Measurements from ENCODE around the gene ARFGAP1. TPM values are rescaled to one million over a fixed set of nuclear protein-coding genes. Genes with fewer than 3 reads are reported as not detected.

ARFGAP1 gene
- total RNA-seq = 45.1 and 49.0 TPM in 2 replicates

GRCh38 chr20:63272105-63273058 lies at the start of gene ARFGAP1:
Gene ARFGAP1 (plus strand): TSS chr20:63272813. CDS start chr20:63275581, 2,768 bp downstream.

DNA sequence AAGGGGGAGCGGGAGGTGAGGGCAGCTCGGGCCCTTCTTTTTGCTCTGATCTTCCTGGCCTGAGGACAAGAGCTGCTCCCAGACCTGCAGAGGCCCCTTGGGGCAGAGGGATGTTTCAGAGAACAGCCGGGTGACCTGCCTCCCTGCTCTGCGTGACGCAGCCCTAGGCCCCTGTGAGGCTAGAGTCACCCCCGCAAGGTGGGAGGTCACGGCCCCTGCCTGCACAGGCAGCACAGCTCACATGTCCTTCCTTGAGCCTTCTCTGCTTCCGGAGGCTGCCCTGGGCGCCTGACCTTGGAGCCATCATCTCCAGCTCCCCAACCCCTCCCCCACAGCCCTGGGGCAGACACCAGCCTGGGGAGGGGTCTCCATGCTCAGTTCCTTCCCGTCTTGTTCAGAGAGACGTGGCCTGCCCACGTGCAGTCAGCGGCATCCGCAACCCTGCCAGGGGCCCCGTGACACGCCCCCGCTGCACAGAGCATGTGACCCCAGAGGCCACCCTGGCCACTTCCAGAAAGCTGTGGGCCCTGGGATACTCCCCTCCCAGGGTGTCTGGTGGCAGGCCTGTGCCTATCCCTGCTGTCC lies 37.1 kb upstream of the ARFGAP1 start, which contains the start of gene BIRC7:
BIRC7 (plus strand) TSS at position 507 of the 585 bp plus-strand sequence. CDS start 192 bp downstream, outside the sequence.

DNA sequence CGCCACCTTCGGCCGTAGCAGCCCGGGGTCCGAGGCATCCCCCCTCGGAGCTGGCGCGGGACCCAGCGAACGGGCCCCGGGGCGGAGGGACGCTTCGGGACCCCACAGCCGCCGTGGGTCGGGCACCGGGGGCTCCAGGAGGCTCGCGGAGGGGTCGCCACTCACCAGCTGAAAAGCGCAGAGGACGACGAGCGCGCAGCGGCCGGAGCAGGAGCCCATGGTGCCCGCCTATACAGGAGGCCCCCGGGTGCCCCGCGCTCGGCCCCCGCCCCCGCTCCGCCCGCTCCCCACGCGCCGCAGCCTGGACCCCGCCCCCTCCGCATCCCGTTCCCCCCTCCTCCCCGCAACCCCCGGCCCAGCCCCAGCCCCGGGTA lies 18.4 kb upstream of the ARFGAP1 start, which contains the start of gene NKAIN4:
NKAIN4 (minus strand) TSS at position 232 of the 374 bp plus-strand sequence; CDS start at position 219, 13 bp downstream.

DNA sequence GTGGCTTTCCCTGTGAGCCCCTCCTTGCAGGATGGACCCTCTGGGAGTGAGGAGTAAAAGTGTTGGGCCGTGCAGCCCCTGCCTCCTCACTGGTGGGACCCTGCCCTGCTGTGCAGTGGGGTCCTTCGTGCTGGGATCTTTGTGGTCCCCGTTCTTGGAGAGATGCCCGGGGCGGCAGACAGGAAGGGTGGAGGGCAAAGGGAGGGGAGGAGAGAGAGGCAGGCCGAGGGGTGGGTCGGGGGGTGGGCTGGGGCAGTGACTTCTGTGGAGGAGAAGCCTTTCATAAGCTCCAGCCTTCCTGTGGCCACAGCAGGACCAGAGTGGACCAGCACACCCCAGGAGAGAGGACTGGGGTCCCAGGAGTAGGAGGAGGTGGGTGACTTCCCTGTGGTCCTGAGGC lies 20.3 kb downstream of the ARFGAP1 start, which contains the start of gene COL20A1:
COL20A1 (plus strand) TSS at position 283 of the 400 bp plus-strand sequence. CDS start 1,922 bp downstream, outside the sequence.

Other genes with a start within 250 kb of the ARFGAP1 start
- gene YTHDF1, start 56.7 kb upstream of the ARFGAP1 start, total RNA-seq = 28.4 and 47.5 TPM in 2 replicates
- gene BIRC7, start 36.9 kb upstream of the ARFGAP1 start, total RNA-seq = not detected in 2 replicates
- 2.7 TPM in 1 of 2 replicates, not detected in the other for gene NKAIN4, start 18.4 kb upstream of the ARFGAP1 start, total RNA-seq
- under 0.01 and 0.07 TPM in 2 replicates for gene COL20A1, start 20.4 kb downstream of the ARFGAP1 start, total RNA-seq
- gene CHRNA4, start 88.5 kb downstream of the ARFGAP1 start, total RNA-seq = not detected in 2 replicates
- under 0.01 TPM in 1 of 2 replicates, not detected in the other for gene KCNQ2, start 199.8 kb downstream of the ARFGAP1 start, total RNA-seq
- 1.0 and 1.4 TPM in 2 replicates for gene EEF1A2, start 226.3 kb downstream of the ARFGAP1 start, total RNA-seq
- 58.4 and 133 TPM in 2 replicates for gene PPDPF, start 248.0 kb downstream of the ARFGAP1 start, total RNA-seq